ENCODE measurements around the gene BCO2. TPM values are rescaled to one million over a fixed set of nuclear protein-coding genes. Genes with fewer than 3 reads are reported as not detected.

BCO2 gene
- total RNA-seq, 1 donor from 2014 or later = 11.0 TPM

- no peak overlapping the region for H3K27ac ChIP-seq
- intact Hi-C loops (cut with DNase I) = no loop called here
These were observed 91.1 kb downstream of the BCO2 start for GRCh38 chr11:112266410-112266778.

GRCh38 chr11:112267188-112267591 is 91.9 kb downstream of the BCO2 start:
- H3K27ac ChIP-seq = no peak overlapping the region
- TF ChIP-seq POLR2AphosphoS5 (IDR thresholded peaks at IDR 0.05; ENCODE audit: insufficient read depth in 1 of 2, low read depth in 1 of 2) (no peak), POLR2A (IDR thresholded peaks at IDR 0.05) (no peak)
- TF ChIP-seq, protein P1, sequence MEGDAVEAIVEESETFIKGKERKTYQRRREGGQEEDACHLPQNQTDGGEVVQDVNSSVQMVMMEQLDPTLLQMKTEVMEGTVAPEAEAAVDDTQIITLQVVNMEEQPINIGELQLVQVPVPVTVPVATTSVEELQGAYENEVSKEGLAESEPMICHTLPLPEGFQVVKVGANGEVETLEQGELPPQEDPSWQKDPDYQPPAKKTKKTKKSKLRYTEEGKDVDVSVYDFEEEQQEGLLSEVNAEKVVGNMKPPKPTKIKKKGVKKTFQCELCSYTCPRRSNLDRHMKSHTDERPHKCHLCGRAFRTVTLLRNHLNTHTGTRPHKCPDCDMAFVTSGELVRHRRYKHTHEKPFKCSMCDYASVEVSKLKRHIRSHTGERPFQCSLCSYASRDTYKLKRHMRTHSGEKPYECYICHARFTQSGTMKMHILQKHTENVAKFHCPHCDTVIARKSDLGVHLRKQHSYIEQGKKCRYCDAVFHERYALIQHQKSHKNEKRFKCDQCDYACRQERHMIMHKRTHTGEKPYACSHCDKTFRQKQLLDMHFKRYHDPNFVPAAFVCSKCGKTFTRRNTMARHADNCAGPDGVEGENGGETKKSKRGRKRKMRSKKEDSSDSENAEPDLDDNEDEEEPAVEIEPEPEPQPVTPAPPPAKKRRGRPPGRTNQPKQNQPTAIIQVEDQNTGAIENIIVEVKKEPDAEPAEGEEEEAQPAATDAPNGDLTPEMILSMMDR (IDR thresholded peaks at IDR 0.05) = no peak
- intact Hi-C loops (cut with DNase I) = no loop called here
- no peaks in the 10 kb centered on the region for H3K4me1 ChIP-seq
- peak in 1 of 2 donors; percentile 29 for DNase-seq (ENCODE audit: extremely low spot score in 2 of 2)
- H3K9me3 ChIP-seq = no peaks in the 10 kb centered on the region
- H3K36me3 ChIP-seq = no peaks in the 10 kb centered on the region
- H3K27me3 ChIP-seq = no peaks in the 10 kb centered on the region
- no peak overlapping the region for H3K4me3 ChIP-seq

More at GRCh38 chr11:112266410-112266778, 91.1 kb downstream of the BCO2 start:
- Histone ChIP-seq H3K36me3 (no peaks in the 10 kb centered on the region), H3K4me1 (no peaks in the 10 kb centered on the region), H3K4me3 (no peak overlapping the region), H3K27me3 (no peaks in the 10 kb centered on the region), H3K9me3 (no peaks in the 10 kb centered on the region)
- TF ChIP-seq, protein P1 (IDR thresholded peaks at IDR 0.05) = no peak
- TF ChIP-seq POLR2A (IDR thresholded peaks at IDR 0.05) (no peak), POLR2AphosphoS5 (IDR thresholded peaks at IDR 0.05; ENCODE audit: insufficient read depth in 1 of 2, low read depth in 1 of 2) (no peak)
- peak in 1 of 2 donors; percentile 22 for DNase-seq (ENCODE audit: extremely low spot score in 2 of 2)

DNA sequence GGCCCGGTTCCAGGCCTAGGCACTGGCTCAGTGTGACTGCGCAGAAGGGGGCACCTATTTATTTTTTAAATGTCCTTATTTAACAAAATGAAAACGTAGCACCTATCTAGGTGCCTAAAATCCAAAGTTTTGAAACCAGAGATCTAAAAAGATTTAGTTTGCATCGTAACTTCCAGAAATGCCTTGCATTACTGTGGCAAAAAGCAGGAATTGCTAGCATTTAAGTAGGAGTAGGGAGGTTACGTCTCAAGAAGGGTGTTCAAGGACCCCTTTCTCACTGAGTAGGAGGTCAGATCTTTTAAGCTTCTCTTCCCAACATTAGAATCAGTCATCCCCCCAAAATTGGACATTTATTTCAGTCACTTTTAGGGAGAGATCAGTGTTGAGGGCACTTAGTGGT is 93.1 kb downstream of the BCO2 start:
- TF ChIP-seq POLR2A (IDR thresholded peaks at IDR 0.05) (no peak), POLR2AphosphoS5 (IDR thresholded peaks at IDR 0.05; ENCODE audit: insufficient read depth in 1 of 2, low read depth in 1 of 2) (no peak)
- TF ChIP-seq, protein P1 (IDR thresholded peaks at IDR 0.05) = no peak
- Histone ChIP-seq H3K27ac (no peak overlapping the region), H3K4me1 (no peaks in the 10 kb centered on the region), H3K27me3 (no peaks in the 10 kb centered on the region), H3K4me3 (no peak overlapping the region), H3K9me3 (no peaks in the 10 kb centered on the region), H3K36me3 (no peaks in the 10 kb centered on the region)
- intact Hi-C loops (cut with DNase I) = no loop called here
- no peak for DNase-seq (ENCODE audit: extremely low spot score in 2 of 2)

Small RNAs within 50 kb of the gene (small RNA-seq; reads per million reads assigned to genes)
- gene MRPS36P4 = not detected

Other genes starting within 250 kb of the BCO2 start
- gene DIXDC1, start 238.2 kb upstream of the BCO2 start, total RNA-seq = 36.8 TPM
- 19.4 TPM for gene DLAT, start 150.1 kb upstream of the BCO2 start, total RNA-seq
- gene PIH1D2, start 101.5 kb upstream of the BCO2 start, total RNA-seq = 1.5 TPM
- 11.8 TPM for gene NKAPD1, start 101.2 kb upstream of the BCO2 start, total RNA-seq
- 43.0 TPM for gene TIMM8B, start 88.8 kb upstream of the BCO2 start, total RNA-seq
- gene SDHD, start 88.6 kb upstream of the BCO2 start, total RNA-seq = 121 TPM
- 48.6 TPM for gene IL18, start 11.4 kb upstream of the BCO2 start, total RNA-seq
- gene TEX12, start 8.1 kb upstream of the BCO2 start, total RNA-seq = not detected
- 26.3 TPM for gene PTS, start 50.9 kb downstream of the BCO2 start, total RNA-seq
- not detected for gene PLET1, start 85.3 kb downstream of the BCO2 start, total RNA-seq

Measured in vagina (tissue), 2 donors.